Skin epidermis (tissue), 12 donors: ENCODE data around the gene ABCC8.

Experiments
- H3K27ac ChIP-seq, 21 experiments: fragments of 200-600 bp; sonication (generic) in 11 of 21; one replicate each; pipeline ENCODE4 v1.5.0; 2020; ENCODE audit warnings: mild to moderate bottlenecking in 3 of 21, inconsistent platforms in 2 of 21, moderate library complexity in 2 of 21
- H3K4me3 ChIP-seq, 7 experiments: fragments of 200-600 bp; sonication (generic) in 2 of 7; one replicate each; pipeline ENCODE4 v1.5.0; 2020; ENCODE audit warnings: inconsistent platforms in 2 of 7, mild to moderate bottlenecking in 2 of 7, moderate library complexity in 1 of 7

The ABCC8 gene

GRCh38 chr11:17394743-17395390 is 81.8 kb downstream of the ABCC8 start:
- Histone ChIP-seq H3K4me3 (no peak overlapping the region), H3K27ac (no peak overlapping the region)

DNA sequence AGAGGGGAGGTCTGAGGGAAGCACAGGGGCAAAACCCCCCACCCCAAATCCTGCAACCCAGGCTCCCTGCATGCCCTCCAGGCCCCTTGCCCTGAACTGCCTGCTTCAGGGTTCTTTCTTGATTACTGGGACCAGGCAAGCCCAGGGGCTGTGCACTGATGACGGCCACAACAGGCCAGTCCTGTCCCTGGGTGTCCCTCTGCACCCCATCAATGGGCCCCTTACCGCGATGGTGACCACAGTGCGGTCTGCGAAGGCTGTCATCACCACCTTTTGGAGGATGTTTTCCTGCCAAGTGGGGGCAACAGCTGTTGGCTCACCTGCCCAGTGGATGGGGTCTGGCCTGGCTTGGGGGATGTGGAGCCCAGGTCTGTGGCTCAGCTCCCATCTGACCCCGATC is 83.2 kb downstream of the ABCC8 start:
- no peak overlapping the region for H3K4me3 ChIP-seq
- no peak overlapping the region for H3K27ac ChIP-seq

- Histone ChIP-seq H3K4me3 (no peak overlapping the region), H3K27ac (no peak overlapping the region)
Observed at GRCh38 chr11:17392872-17393271, 83.8 kb downstream of the ABCC8 start.

- no peak overlapping the region for H3K27ac ChIP-seq
Observed at GRCh38 chr11:17391493-17392355, 84.9 kb downstream of the ABCC8 start.

GRCh38 chr11:17389957-17390649 is 86.5 kb downstream of the ABCC8 start:
- no peak overlapping the region for H3K27ac ChIP-seq
- H3K4me3 ChIP-seq, result peak overlapping the region in 1 of 7 experiments; percentile 52

More at GRCh38 chr11:17391493-17392355, 84.9 kb downstream of the ABCC8 start:
- H3K4me3 ChIP-seq, result no peak overlapping the region

DNA sequence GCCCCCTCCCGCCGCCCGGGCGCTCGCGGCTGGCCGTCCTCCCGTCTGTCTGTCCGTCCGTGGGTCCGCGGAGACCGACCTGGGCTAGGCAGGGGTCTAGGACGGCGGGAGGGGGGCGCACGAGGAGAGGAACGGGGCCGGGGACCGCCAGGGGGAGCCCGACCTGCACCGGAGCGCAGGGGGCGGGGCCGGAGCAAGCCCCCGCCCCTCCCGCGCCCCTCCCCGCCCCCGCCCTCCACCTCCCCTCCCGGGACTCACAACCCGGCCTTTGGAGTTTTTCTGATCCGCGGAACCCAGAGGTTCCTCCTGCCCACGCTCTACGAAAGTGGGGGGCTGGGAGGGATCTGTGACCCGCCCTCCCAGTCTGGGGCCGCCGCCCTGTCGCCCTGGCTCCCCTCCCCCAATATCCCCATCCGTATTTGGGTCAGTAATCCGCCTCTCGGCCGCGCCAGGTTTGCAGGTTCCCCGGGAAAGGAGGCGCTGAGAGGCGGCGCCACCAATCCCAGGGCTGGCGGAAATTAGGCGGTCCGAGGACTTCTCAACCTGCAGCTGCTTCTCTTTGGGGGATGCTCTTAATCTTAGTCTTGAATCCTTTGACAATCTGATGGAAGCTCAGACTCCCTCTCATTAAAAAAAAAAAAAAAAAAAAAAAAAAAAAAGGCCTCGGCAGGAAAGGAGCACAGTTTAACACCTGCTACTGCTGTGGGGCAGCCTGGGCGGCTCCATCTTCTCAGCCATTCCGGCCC is 87.3 kb downstream of the ABCC8 start:
- H3K27ac ChIP-seq, result peak overlapping the region in 2 of 21 experiments; percentile 38 to 71

GRCh38 chr11:17388609-17389210 is 87.9 kb downstream of the ABCC8 start, which contains the start of gene KCNJ11:
KCNJ11 (minus strand) TSS chr11:17388659; CDS start chr11:17388091, 568 bp downstream.
- Histone ChIP-seq H3K27ac (peak within 1 kb of the TSS in 3 of 21 experiments; percentile 38 to 71 (median 45)), H3K4me3 (peak within 1 kb of the TSS; percentile 22 to 52 (median 39))

More for the DNA sequence above, 87.3 kb downstream of the ABCC8 start:
- H3K4me3 ChIP-seq, result peak overlapping the region; percentile 22 to 52 (median 39)

GRCh38 chr11:17387811-17388210 is 88.8 kb downstream of the ABCC8 start:
- Histone ChIP-seq H3K27ac (no peak overlapping the region), H3K4me3 (no peak overlapping the region)

- H3K27ac ChIP-seq, result no peak overlapping the region
- no peak overlapping the region for H3K4me3 ChIP-seq
Observed at GRCh38 chr11:17387254-17387653, 89.4 kb downstream of the ABCC8 start.

GRCh38 chr11:17386331-17387084 is 90.1 kb downstream of the ABCC8 start:
- H3K27ac ChIP-seq, result no peak overlapping the region
- no peak overlapping the region for H3K4me3 ChIP-seq

DNA sequence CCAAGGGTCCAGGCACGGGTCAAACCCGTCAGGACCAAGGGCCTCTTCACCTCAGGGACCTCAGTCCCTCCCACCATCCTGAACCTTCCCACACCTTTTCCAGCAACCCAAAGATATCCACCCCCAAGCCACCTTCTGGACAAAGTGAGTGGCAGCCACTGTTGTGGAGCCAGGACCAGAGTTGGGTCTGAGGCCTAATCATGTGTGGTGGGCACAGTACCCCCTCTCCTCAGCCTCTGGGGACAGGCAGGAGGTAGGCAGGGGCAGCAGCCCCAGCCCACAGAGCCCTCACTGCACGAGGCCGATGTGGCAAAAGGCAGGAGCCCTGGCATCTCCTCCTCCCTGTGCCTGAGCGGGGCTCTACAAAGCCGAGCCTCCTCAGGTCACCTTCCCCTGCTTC is 90.7 kb downstream of the ABCC8 start:
- no peak overlapping the region for H3K4me3 ChIP-seq
- H3K27ac ChIP-seq, result no peak overlapping the region

DNA sequence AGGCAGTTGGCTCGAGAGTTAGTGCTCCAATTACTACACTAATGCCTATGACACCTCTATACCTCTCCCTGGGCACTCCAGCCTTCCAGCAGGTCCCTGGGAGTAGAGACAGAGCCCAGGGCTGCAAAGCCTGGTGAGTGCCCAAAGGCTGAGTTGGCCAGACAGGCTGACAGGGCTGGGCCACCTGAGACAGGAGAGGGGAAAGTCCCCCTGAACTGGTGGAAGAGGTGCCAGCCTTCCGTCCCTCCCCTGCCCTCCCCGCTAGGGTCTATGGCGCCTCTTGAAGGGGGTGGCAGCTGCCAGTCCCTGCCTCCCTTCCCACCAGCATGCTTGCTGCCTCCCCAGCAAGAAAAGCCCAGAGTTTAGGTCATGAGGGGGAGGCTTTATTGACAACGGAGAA is 91.2 kb downstream of the ABCC8 start:
- no peak overlapping the region for H3K4me3 ChIP-seq
- no peak overlapping the region for H3K27ac ChIP-seq

GRCh38 chr11:17384002-17384511 is 92.6 kb downstream of the ABCC8 start:
- H3K4me3 ChIP-seq, result no peak overlapping the region
- no peak overlapping the region for H3K27ac ChIP-seq

DNA sequence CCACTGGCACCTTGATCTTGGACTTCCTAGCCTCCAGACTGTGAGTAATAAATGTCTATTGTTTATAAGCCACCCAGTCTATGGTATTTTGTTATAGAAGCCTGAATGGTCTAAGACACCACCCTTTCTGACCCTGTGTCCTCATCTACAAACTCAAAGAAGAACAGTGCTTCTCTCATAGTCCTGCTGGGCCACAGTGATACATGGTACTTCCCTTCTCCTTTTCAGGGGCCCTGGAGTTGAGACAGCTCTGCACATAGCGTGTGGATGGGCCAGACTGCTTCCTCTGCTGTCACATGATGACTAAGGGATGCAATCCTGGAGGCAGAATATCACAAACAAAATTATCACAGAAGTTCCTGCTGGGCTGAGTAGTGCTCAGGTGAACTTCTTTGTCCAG is 93.2 kb downstream of the ABCC8 start:
- Histone ChIP-seq H3K4me3 (no peak overlapping the region), H3K27ac (no peak overlapping the region)

DNA sequence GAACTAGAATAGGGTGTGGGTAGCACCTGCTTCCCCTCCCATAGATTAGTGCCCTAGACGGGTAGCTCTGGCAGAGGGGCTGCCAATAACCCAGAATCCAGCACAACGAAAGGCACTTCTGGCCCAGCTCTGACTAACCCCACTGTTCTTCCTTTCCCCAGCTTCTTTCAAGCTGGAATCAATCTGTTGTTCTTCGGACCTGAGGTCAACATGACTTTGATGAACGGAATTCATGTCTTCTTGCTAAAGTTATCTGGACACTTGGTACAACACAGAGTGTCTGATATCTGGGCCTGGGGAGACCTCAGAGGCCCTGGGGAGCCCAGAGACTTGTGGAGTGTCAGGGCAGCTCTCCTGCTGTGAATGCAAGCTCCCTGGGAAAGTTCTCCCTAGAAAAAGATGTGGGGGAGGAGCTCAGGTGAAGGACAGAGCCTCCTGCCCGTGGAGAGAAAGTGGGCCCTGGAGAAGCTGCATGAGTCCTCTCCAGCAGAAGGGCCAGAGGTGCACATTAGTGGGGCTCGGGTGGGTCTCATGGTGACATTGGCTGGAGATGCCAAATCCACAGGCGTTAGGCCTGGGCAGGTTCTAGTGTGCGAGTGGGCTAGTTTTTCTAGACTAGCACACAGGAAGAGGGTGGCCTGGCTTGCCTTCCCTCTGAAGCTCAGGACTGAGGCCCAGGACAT is 94.5 kb downstream of the ABCC8 start:
- H3K4me3 ChIP-seq, result no peak overlapping the region
- H3K27ac ChIP-seq, result no peak overlapping the region

- Histone ChIP-seq H3K4me3 (no peak overlapping the region), H3K27ac (no peak overlapping the region)
Observed at GRCh38 chr11:17381156-17381555, 95.5 kb downstream of the ABCC8 start.

- Histone ChIP-seq H3K4me3 (no peak overlapping the region), H3K27ac (no peak overlapping the region)
Observed at GRCh38 chr11:17379383-17380180, 97.1 kb downstream of the ABCC8 start.
